CD4-positive, alpha-beta T cell treated with Interleukin-15 for 1 hour (primary cell): Measurements from ENCODE around the gene FER.

Experiments used
- DNase-seq: peaks from one replicate; pipeline ENCODE4 v3.0.0-alpha.2; 2020

The FER gene

GRCh38 chr5:109196087-109196822 is 448.6 kb downstream of the FER start:
- no peak for DNase-seq

DNA sequence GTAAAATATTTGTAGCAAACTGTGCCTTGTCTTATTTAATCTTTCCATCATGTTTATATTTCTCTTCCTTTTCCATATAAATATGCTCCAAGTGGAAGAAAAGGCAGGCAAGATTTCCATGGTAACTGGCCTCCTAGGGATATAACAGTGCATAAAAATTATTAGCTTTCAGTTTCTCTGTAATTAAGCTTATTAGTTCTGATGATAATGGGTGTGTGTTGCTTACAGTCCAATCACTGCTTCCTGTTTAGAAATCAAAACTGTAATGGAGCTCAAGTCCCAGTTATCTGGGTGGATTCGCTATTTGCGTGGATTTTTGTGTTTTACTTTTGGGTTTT is 449.1 kb downstream of the FER start:
- DNase-seq, result no peak

DNA sequence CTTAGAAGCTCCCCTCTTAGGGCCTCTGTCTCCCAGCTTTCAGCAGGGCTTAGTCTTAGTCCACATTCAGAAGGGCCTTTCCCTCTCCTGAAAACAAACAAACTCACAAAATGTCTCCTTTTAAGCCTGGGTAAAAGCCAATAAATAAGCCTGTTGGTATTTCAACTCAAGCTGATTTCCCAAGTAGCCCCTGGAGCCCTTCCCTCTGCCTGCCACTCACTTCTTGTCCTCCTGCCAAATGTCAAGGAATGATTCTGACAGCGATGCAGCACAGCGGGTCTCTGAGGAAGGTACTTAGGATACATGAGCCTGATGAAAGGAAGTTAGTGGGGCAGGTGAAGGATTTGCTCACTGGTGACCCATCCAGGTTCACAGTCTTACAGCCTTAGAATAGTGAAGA is 451.6 kb downstream of the FER start:
- DNase-seq, result no peak

GRCh38 chr5:109199799-109200620 is 452.3 kb downstream of the FER start:
- DNase-seq, result no peak

GRCh38 chr5:109215040-109215439 is 467.3 kb downstream of the FER start:
- no peak for DNase-seq

- no peak for DNase-seq
Observed at GRCh38 chr5:109218818-109219217, 471.1 kb downstream of the FER start.

- no peak for DNase-seq
Observed at GRCh38 chr5:109223531-109223930, 475.8 kb downstream of the FER start.

- no peak for DNase-seq
Observed at GRCh38 chr5:109224276-109224882, 476.7 kb downstream of the FER start.

DNA sequence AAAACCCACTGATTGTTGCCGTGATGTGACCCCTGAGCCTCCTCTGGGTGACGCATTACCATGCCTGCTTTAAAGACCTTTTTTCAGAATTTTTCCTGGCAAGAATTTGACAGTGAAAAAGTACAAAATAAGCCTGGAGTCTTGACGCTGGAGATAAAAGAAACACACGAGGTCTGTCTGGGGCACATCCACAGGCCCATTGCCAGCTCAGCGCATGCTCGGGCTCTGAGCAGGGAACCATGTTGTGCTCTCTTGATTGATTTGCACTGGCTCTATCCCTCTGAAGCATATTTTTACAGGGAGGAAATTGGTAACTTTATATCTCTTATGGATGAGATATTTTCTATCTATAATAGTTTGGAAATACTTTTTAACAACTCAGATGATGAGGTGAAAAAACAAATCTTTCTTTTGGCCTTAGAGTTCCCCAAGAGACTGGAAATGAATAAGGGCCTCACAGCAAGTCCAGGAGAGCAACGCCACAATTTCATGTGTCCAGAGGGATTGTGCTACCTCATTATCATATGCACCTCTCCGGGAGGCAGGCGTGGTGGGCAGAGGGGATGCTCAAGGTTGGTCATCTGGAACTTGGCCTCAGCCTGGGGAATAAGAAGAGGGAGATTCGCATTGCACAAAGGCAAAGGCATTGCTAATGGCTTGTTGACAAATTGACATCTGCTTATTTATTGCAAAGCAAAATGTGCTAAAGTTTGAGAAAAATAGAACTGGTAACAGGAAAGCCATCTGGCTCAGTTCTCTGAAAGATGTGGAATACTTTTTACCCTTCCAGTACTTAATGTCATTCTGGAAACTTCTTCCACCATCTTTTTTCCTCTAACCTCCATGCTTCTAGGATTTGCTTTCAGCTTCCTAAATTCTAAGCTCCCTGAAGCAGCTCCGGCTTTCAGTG is 478.3 kb downstream of the FER start:
- no peak for DNase-seq

DNA sequence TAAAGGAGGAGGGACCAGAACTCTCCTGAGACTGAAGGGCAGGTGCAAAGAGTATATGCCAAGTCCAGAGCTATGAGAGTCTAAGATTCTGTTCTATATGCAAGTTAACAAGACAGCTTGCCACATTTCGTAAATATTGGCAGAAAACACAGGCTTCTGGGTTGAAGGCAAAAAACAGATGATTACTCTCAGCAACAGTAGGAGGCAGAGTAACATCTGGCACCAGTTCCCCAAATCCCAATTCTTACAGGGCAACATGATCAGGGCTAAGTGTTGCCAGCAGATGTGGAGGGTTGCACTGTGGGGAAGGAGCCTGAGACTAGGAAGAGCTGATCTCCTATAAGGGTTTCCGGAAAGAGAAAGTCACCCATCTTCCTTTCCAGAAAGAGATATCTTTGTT is 482.7 kb downstream of the FER start:
- DNase-seq, result no peak

- DNase-seq, result no peak
Observed at GRCh38 chr5:109231331-109231730, 483.6 kb downstream of the FER start.

DNA sequence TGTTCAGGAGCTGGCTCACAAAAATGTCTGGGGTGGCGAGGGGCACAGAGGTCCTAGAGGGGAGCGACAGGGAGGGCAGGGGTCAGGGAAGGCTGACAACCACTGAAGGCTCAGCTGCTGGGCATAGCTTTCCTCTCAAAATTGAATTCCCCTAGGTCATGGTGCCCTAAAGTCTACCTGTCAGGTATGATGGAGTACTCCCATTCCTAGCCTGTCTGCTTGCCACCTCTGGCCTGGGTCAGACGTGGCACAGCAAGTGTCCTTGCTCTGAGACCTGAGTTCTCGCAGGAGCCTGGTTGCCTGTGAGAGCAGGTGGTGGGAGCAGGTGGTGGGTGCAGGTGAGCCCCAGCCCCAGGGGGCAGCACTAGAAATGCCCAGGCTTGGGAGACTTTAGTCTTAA is 486.7 kb downstream of the FER start:
- no peak for DNase-seq

- DNase-seq, result no peak
Observed at GRCh38 chr5:109239456-109239855, 491.8 kb downstream of the FER start.

DNA sequence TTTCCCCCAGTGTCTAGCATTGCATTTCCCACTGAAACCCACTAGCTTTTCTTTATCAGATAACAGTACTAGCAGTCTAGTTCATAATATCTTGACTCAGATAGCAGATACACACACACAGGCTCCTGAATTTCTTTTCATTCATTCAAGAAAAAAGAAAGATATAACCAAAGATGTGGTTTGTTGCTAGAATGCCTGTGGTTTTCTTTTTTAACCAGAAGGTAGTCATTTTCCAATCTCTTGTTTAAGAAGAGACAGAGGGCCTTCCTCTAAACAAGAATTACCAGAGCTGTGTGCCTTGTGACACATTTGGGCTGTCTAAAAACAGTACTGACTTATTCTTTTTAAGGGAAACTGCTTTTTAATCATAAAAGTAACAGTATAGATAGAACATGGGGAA is 494.8 kb downstream of the FER start:
- DNase-seq, result no peak

- DNase-seq, result no peak
Observed at GRCh38 chr5:109246395-109246794, 498.7 kb downstream of the FER start.
